ENCODE results near the gene SEPTIN12.

Gene SEPTIN12, protein sequence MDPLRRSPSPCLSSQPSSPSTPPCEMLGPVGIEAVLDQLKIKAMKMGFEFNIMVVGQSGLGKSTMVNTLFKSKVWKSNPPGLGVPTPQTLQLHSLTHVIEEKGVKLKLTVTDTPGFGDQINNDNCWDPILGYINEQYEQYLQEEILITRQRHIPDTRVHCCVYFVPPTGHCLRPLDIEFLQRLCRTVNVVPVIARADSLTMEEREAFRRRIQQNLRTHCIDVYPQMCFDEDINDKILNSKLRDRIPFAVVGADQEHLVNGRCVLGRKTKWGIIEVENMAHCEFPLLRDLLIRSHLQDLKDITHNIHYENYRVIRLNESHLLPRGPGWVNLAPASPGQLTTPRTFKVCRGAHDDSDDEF

DNA sequence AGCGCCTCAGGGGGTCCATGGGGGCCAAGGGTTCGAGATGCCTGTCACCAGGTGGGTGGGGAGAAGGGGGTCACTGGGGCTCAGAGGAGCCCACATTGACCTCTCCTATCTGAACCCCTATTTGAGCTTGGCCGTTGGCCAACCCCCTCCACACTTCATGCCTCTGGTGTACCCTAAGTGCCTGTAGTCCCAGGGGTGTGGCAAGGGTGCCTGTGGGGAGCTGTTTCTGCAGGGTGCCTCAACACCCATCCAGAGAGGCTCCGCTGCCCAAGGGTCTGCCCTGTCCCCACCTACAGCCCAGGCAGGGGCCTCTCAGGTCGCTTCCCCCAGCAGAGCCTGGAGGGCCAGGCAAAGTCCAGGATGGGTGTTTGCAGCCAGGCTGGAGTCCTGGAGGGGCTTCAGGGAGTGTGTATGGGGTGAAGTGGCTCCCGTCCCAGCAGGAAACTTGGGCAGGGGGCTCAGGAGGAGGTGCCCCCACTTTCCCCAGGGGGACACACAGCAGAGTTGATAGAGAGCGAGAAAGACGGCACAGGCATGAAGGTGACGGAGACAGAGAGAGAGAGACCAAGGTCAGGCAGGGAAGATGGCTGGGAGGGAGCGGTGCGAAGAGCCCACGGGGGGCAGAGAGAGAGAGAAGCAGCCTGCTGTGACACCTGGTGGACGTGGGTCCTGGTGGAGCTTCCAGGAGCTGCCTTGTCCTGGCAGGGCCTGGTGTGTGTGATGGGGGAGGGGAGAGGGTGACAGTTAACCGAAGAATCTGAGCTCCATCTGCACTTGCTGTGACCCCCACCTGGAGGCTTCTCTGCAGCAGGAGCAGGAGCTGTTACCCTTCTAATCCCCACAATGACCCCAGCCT, at the start of gene SEPTIN12:
Gene SEPTIN12, minus strand, starts transcription at position 719 of the 856 bp plus-strand sequence. Its CDS starts 700 bp downstream, at position 19.
- H3K9ac ChIP-seq (ENCODE audit: low read depth in 1 of 2, low read length in 2 of 2) = no peak within 1 kb of the TSS
- peaks cover 5 to 7% of the 10 kb centered on the region in 2 donors for H3K4me1 ChIP-seq (ENCODE audit: control insufficient read depth in 1 of 2, insufficient read depth in 2 of 2, low read length in 2 of 2)
- H3K4me3 ChIP-seq (ENCODE audit: low read depth in 1 of 2, low read length in 2 of 2) = no peak within 1 kb of the TSS
- H3K27ac ChIP-seq (ENCODE audit: low read depth, low read length) = no peak within 1 kb of the TSS
- H3K36me3 ChIP-seq (ENCODE audit: control insufficient read depth in 1 of 2, insufficient read depth in 2 of 2, low read length in 2 of 2) = no peaks in the 10 kb centered on the region
- no peaks in the 10 kb centered on the region for H3K27me3 ChIP-seq (ENCODE audit: control insufficient read depth in 1 of 2, insufficient read depth in 2 of 2, low read length in 2 of 2)
- no peaks in the 10 kb centered on the region for H3K9me3 ChIP-seq (ENCODE audit: control insufficient read depth in 1 of 2, low read length in 2 of 2)

DNA sequence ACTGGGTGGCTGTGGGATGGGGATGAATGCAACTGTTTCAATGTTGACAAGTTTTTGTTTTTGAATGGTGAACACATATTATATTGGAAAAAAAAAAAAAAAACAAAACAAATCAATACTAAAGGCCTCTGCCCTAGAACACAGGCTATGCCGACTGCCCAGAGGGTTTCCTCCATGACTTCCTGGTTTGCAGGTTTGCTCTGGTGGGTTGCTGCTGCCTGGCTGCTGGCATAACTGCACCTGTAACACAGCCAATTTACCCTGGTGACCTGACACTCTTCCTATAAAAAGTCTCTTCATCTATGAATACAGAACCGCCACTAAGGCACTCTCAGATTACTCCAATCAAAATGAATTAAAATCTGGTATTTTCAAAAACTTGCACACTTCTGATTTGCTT, 48.6 kb upstream of the SEPTIN12 start:
- H3K9me3 ChIP-seq (ENCODE audit: control insufficient read depth in 1 of 2, low read length in 2 of 2) = no peaks in the 10 kb centered on the region
- H3K4me3 ChIP-seq (ENCODE audit: low read depth in 1 of 2, low read length in 2 of 2) = no peak overlapping the region
- H3K36me3 ChIP-seq (ENCODE audit: control insufficient read depth in 1 of 2, insufficient read depth in 2 of 2, low read length in 2 of 2) = peaks cover 29 to 72% of the 10 kb centered on the region in 2 donors
- no peak overlapping the region for H3K27ac ChIP-seq (ENCODE audit: low read depth, low read length)
- H3K9ac ChIP-seq (ENCODE audit: low read depth in 1 of 2, low read length in 2 of 2) = no peak overlapping the region
- peaks cover 16 to 17% of the 10 kb centered on the region in 2 donors for H3K4me1 ChIP-seq (ENCODE audit: control insufficient read depth in 1 of 2, insufficient read depth in 2 of 2, low read length in 2 of 2)
- no peaks in the 10 kb centered on the region for H3K27me3 ChIP-seq (ENCODE audit: control insufficient read depth in 1 of 2, insufficient read depth in 2 of 2, low read length in 2 of 2)

DNA sequence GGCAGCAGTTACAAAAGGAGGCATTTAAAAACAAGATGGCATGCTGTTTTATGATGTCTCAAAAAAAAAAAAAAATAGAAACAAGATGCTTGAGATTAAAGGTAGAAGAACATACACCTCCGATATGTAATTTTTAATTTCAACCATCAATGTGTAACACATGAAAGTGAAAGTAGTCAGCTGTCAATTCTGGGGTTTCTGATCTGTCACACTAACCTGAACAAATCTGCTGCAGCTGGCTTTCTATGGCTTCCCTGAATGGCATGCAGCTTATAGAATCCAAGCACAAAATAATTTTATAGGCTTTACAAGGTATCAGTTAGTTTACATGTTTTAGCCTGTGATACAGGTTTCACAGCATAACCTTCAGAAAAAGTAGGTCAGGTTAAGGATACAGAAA, 45.4 kb upstream of the SEPTIN12 start:
- Histone ChIP-seq H3K36me3 (ENCODE audit: control insufficient read depth in 1 of 2, insufficient read depth in 2 of 2, low read length in 2 of 2) (peaks cover 39 to 71% of the 10 kb centered on the region in 2 donors), H3K27ac (ENCODE audit: low read depth, low read length) (no peak overlapping the region), H3K9ac (ENCODE audit: low read depth in 1 of 2, low read length in 2 of 2) (no peak overlapping the region), H3K27me3 (ENCODE audit: control insufficient read depth in 1 of 2, insufficient read depth in 2 of 2, low read length in 2 of 2) (no peaks in the 10 kb centered on the region), H3K4me1 (ENCODE audit: control insufficient read depth in 1 of 2, insufficient read depth in 2 of 2, low read length in 2 of 2) (peaks cover 16 to 17% of the 10 kb centered on the region in 2 donors), H3K4me3 (ENCODE audit: low read depth in 1 of 2, low read length in 2 of 2) (no peak overlapping the region), H3K9me3 (ENCODE audit: control insufficient read depth in 1 of 2, low read length in 2 of 2) (no peaks in the 10 kb centered on the region)

DNA sequence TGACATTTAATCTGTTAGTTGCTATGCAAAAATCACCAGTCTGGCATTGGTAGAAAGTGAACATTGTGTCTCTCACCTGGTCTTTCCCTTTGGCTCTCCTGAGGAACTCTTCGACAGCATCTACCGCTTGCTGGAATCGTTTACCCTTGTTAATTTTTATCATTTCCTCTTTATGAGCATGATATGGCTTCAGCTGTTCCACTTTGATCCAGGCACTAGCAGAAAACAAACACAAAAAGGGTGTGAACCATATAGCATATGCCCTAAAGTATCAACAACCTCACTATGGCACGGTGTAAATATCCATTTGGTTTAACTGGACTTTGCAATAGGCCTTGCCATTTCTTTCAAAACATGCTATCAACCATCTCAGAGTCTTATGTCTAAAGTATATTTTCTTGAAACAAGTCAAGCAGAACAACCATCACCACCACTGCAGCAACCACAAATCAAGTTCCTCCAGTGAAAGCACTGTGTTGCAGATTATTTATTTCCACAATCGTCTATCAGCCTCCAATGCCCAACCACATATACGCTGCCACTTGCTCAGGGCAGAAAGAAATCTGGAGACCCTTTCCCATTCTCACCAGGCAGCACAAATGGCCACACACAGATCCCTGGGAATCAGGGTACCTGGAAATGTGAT, 44.7 kb upstream of the SEPTIN12 start:
- Histone ChIP-seq H3K27ac (ENCODE audit: low read depth, low read length) (no peak overlapping the region), H3K4me1 (ENCODE audit: control insufficient read depth in 1 of 2, insufficient read depth in 2 of 2, low read length in 2 of 2) (peaks cover 16 to 17% of the 10 kb centered on the region in 2 donors), H3K9me3 (ENCODE audit: control insufficient read depth in 1 of 2, low read length in 2 of 2) (no peaks in the 10 kb centered on the region), H3K9ac (ENCODE audit: low read depth in 1 of 2, low read length in 2 of 2) (no peak overlapping the region), H3K36me3 (ENCODE audit: control insufficient read depth in 1 of 2, insufficient read depth in 2 of 2, low read length in 2 of 2) (peaks cover 40 to 69% of the 10 kb centered on the region in 2 donors), H3K27me3 (ENCODE audit: control insufficient read depth in 1 of 2, insufficient read depth in 2 of 2, low read length in 2 of 2) (no peaks in the 10 kb centered on the region), H3K4me3 (ENCODE audit: low read depth in 1 of 2, low read length in 2 of 2) (no peak overlapping the region)

- no peak overlapping the region for H3K9ac ChIP-seq (ENCODE audit: low read depth in 1 of 2, low read length in 2 of 2)
- no peak overlapping the region for H3K27ac ChIP-seq (ENCODE audit: low read depth, low read length)
- peaks cover 16 to 17% of the 10 kb centered on the region in 2 donors for H3K4me1 ChIP-seq (ENCODE audit: control insufficient read depth in 1 of 2, insufficient read depth in 2 of 2, low read length in 2 of 2)
- no peaks in the 10 kb centered on the region for H3K9me3 ChIP-seq (ENCODE audit: control insufficient read depth in 1 of 2, low read length in 2 of 2)
- H3K4me3 ChIP-seq (ENCODE audit: low read depth in 1 of 2, low read length in 2 of 2) = no peak overlapping the region
- no peaks in the 10 kb centered on the region for H3K27me3 ChIP-seq (ENCODE audit: control insufficient read depth in 1 of 2, insufficient read depth in 2 of 2, low read length in 2 of 2)
- peaks cover 45 to 72% of the 10 kb centered on the region in 2 donors for H3K36me3 ChIP-seq (ENCODE audit: control insufficient read depth in 1 of 2, insufficient read depth in 2 of 2, low read length in 2 of 2)
These were observed 43.5 kb upstream of the SEPTIN12 start for GRCh38 chr16:4831616-4832015.

- H3K4me1 ChIP-seq (ENCODE audit: control insufficient read depth in 1 of 2, insufficient read depth in 2 of 2, low read length in 2 of 2) = peaks cover 16 to 17% of the 10 kb centered on the region in 2 donors
- H3K27me3 ChIP-seq (ENCODE audit: control insufficient read depth in 1 of 2, insufficient read depth in 2 of 2, low read length in 2 of 2) = no peaks in the 10 kb centered on the region
- H3K36me3 ChIP-seq (ENCODE audit: control insufficient read depth in 1 of 2, insufficient read depth in 2 of 2, low read length in 2 of 2) = peaks cover 45 to 74% of the 10 kb centered on the region in 2 donors
These were observed 42.3 kb upstream of the SEPTIN12 start for GRCh38 chr16:4830408-4830807.

DNA sequence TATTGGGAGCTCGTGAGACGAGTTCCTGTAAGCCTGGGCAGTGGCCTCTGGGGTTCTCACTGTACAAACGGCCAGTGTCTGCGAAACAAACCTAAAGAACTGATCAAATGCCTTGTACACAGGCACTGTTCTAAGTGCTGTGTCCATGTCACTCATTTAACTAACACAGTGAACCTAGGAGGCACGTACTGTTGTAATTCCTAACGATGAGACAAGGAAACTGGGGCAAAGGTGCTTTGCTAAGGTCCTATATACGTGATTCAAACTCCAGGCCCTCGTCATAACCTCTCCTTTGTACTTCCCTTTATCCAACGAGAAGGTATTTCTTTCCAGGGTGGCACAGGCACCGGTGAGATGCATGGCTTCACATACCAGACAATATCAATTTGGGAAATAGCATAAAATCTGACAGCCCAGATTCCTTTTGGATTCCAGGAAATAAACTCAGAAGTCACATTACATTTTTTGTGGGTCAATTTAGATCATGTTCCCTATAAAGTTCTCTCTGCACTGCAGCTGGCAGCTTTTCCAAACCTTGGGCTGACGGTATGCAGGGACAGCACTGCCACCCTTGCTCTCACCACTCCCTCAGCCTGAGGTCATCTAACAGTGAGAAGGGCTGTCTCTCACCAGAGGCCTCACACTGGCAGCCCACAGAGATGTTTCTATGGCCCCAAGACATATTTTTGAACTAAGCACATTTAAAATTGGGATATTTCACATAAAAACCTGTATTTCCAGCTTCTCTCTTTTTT, 40.6 kb upstream of the SEPTIN12 start:
- Histone ChIP-seq H3K27me3 (ENCODE audit: control insufficient read depth in 1 of 2, insufficient read depth in 2 of 2, low read length in 2 of 2) (no peaks in the 10 kb centered on the region), H3K27ac (ENCODE audit: low read depth, low read length) (no peak overlapping the region), H3K4me3 (ENCODE audit: low read depth in 1 of 2, low read length in 2 of 2) (no peak overlapping the region), H3K9me3 (ENCODE audit: control insufficient read depth in 1 of 2, low read length in 2 of 2) (no peaks in the 10 kb centered on the region), H3K36me3 (ENCODE audit: control insufficient read depth in 1 of 2, insufficient read depth in 2 of 2, low read length in 2 of 2) (peaks cover 57 to 86% of the 10 kb centered on the region in 2 donors), H3K9ac (ENCODE audit: low read depth in 1 of 2, low read length in 2 of 2) (no peak overlapping the region), H3K4me1 (ENCODE audit: control insufficient read depth in 1 of 2, insufficient read depth in 2 of 2, low read length in 2 of 2) (peaks cover 10 to 13% of the 10 kb centered on the region in 2 donors)

More at GRCh38 chr16:4830408-4830807, 42.3 kb upstream of the SEPTIN12 start:
- Histone ChIP-seq H3K9ac (ENCODE audit: low read depth in 1 of 2, low read length in 2 of 2) (no peak overlapping the region), H3K4me3 (ENCODE audit: low read depth in 1 of 2, low read length in 2 of 2) (no peak overlapping the region), H3K27ac (ENCODE audit: low read depth, low read length) (no peak overlapping the region), H3K9me3 (ENCODE audit: control insufficient read depth in 1 of 2, low read length in 2 of 2) (no peaks in the 10 kb centered on the region)

DNA sequence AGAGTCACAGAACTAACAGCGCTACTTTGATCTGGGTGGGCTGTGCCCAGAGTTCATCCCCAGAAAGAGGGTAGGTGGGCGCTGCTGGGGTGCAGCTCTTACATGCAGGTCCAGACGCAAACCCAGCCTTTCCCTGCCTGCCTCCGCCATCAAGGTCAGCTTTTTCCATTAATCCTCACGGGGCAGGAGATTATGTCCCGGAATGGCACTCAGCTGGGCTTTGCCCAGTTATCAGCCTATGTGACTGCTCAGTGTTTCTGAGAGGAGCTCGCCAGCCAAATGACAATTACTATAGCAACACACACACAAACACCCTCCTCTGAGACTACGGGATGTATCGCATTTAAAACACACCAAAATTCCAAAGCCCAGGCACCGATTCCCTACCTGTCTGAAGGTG, 38.8 kb upstream of the SEPTIN12 start:
- Histone ChIP-seq H3K27me3 (ENCODE audit: control insufficient read depth in 1 of 2, insufficient read depth in 2 of 2, low read length in 2 of 2) (no peaks in the 10 kb centered on the region), H3K9me3 (ENCODE audit: control insufficient read depth in 1 of 2, low read length in 2 of 2) (no peaks in the 10 kb centered on the region), H3K4me1 (ENCODE audit: control insufficient read depth in 1 of 2, insufficient read depth in 2 of 2, low read length in 2 of 2) (no peaks in the 10 kb centered on the region), H3K36me3 (ENCODE audit: control insufficient read depth in 1 of 2, insufficient read depth in 2 of 2, low read length in 2 of 2) (peaks cover 53 to 91% of the 10 kb centered on the region in 2 donors), H3K9ac (ENCODE audit: low read depth in 1 of 2, low read length in 2 of 2) (no peak overlapping the region), H3K4me3 (ENCODE audit: low read depth in 1 of 2, low read length in 2 of 2) (no peak overlapping the region), H3K27ac (ENCODE audit: low read depth, low read length) (no peak overlapping the region)

DNA sequence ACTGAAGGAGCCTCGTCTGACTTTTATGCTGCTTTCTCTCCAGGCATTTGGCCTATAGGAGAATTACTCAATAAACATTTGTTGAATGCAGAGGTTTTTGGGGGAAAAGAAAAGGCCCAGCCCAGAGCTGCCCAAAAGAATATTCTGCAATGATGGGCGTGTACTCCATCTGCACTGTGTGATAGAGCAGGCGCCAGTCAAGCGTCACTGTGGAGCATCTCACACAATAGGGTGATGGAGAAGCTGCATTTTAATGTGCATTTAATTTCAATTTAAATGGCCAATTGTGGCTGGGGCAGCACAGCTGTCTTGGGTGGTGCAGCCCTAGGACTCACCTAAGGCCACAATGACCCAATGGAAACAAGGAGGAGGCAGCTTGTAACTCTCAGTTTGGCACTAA, 38.4 kb upstream of the SEPTIN12 start:
- Histone ChIP-seq H3K9ac (ENCODE audit: low read depth in 1 of 2, low read length in 2 of 2) (no peak overlapping the region), H3K27me3 (ENCODE audit: control insufficient read depth in 1 of 2, insufficient read depth in 2 of 2, low read length in 2 of 2) (no peaks in the 10 kb centered on the region), H3K4me1 (ENCODE audit: control insufficient read depth in 1 of 2, insufficient read depth in 2 of 2, low read length in 2 of 2) (no peaks in the 10 kb centered on the region), H3K36me3 (ENCODE audit: control insufficient read depth in 1 of 2, insufficient read depth in 2 of 2, low read length in 2 of 2) (peaks cover 52 to 91% of the 10 kb centered on the region in 2 donors), H3K4me3 (ENCODE audit: low read depth in 1 of 2, low read length in 2 of 2) (no peak overlapping the region), H3K9me3 (ENCODE audit: control insufficient read depth in 1 of 2, low read length in 2 of 2) (no peaks in the 10 kb centered on the region), H3K27ac (ENCODE audit: low read depth, low read length) (no peak overlapping the region)

Measured in duodenal mucosa (tissue), 2 donors.